HepG2 (cell line): ENCODE data around the gene SDR39U1. TPM values are rescaled to one million over a fixed set of nuclear protein-coding genes. Genes with fewer than 3 reads are reported as not detected.

ENCODE experiments used
- CHD4 ChIP-seq: fragments of 200-600 bp; sonication (generic); IDR thresholded peaks from 2 replicates; pipeline ENCODE4 v1.7.0; 2017; ENCODE audit warnings: mild to moderate bottlenecking, low read length, borderline replicate concordance
- KDM5B ChIP-seq: sonication (generic); formaldehyde crosslinking; IDR thresholded peaks from 2 replicates; pipeline ENCODE4 v1.4.0; 2020; ENCODE audit warnings: missing genetic modification reagents, mild to moderate bottlenecking, borderline replicate concordance
- KMT2A ChIP-seq: sonication (generic); formaldehyde crosslinking; IDR thresholded peaks from 2 replicates; pipeline ENCODE4 v1.4.0; 2020; ENCODE audit warnings: missing genetic modification reagents
- MATR3 ChIP-seq: sonication (generic); formaldehyde crosslinking; IDR thresholded peaks from 2 replicates; pipeline ENCODE4 v1.4.0; 2020; ENCODE audit warnings: missing genetic modification reagents
- NFIB ChIP-seq: sonication (generic); formaldehyde crosslinking; IDR thresholded peaks from 2 replicates; pipeline ENCODE4 v1.9.0; 2021; ENCODE audit warnings: missing genetic modification reagents, mild to moderate bottlenecking, borderline replicate concordance
- NFIC ChIP-seq: IDR thresholded peaks from 2 replicates; pipeline ENCODE4 v1.6.1; 2012; ENCODE audit warnings: mild to moderate bottlenecking, low read length, inconsistent platforms
- REPIN1 ChIP-seq: sonication (generic); formaldehyde crosslinking; IDR thresholded peaks from 2 replicates; pipeline ENCODE4 v1.8.0; 2022; ENCODE audit warnings: missing genetic modification reagents, low read depth, mild to moderate bottlenecking, borderline replicate concordance
- SOX5 ChIP-seq: IDR thresholded peaks from 2 replicates; pipeline ENCODE4 v1.6.1; 2016; ENCODE audit warnings: borderline replicate concordance
- SP1 ChIP-seq, 2 experiments: fragments of 450-650 bp in 1 of 2; sonication (generic) in 1 of 2; formaldehyde crosslinking in 1 of 2; IDR thresholded peaks; 2 replicates each; pipeline versions ENCODE4 v1.4.0 to v1.6.1; 2016 to 2020; ENCODE audit warnings: missing genetic modification reagents in 1 of 2
- TERF1 ChIP-seq: sonication (generic); formaldehyde crosslinking; IDR thresholded peaks from 2 replicates; pipeline ENCODE4 v1.8.0; 2022; ENCODE audit warnings: mild to moderate bottlenecking, missing genetic modification reagents, moderate library complexity
- ZBTB43 ChIP-seq: sonication (generic); formaldehyde crosslinking; conservative IDR thresholded peaks from 2 replicates; pipeline ENCODE4 v1.4.0; 2020; ENCODE audit warnings: missing genetic modification reagents
- ZNF333 ChIP-seq: sonication (generic); formaldehyde crosslinking; IDR thresholded peaks from 2 replicates; pipeline ENCODE4 v1.4.0; 2020; ENCODE audit warnings: mild to moderate bottlenecking, missing genetic modification reagents, borderline replicate concordance
- ZNF451 ChIP-seq: sonication (generic); formaldehyde crosslinking; IDR thresholded peaks from 2 replicates; pipeline ENCODE4 v1.5.0; 2020; ENCODE audit warnings: mild to moderate bottlenecking, missing genetic modification reagents
- ZNF496 ChIP-seq: sonication (generic); formaldehyde crosslinking; IDR thresholded peaks from 2 replicates; pipeline ENCODE4 v1.8.1; 2023; ENCODE audit warnings: mild to moderate bottlenecking, moderate library complexity, missing genetic modification reagents; ENCODE audit not compliant: insufficient replicate concordance
- ZNF605 ChIP-seq: sonication (generic); formaldehyde crosslinking; IDR thresholded peaks from 2 replicates; pipeline ENCODE4 v1.8.0; 2022; ENCODE audit warnings: mild to moderate bottlenecking, missing genetic modification reagents
- ZNF652 ChIP-seq: IDR thresholded peaks from 2 replicates; pipeline ENCODE4 v1.6.1; 2016; ENCODE audit warnings: low read depth, borderline replicate concordance
- polyA plus RNA-seq, 8 experiments: library from polyadenylated mRNA; depleted of rRNA in 3 of 8; stranded (reverse) in 7 of 8; unstranded in 1 of 8; fragments of >200 nt; fragmentation: Illumina TruSeq in 4 of 8; extraction: Trizol in 4 of 8; gene quantifications; 2 replicates each; pipeline versions ENCODE4 v1.2.1 to v1.2.3, GENCODE V29; 2011 to 2016; ENCODE audit warnings: low read depth in 4 of 8, missing spikeins in 1 of 8, mixed read lengths in 1 of 8; ENCODE audit not compliant: insufficient read depth in 1 of 8
- total RNA-seq, 5 experiments: library from RNA; depleted of rRNA; stranded (reverse); fragments of >200 nt; fragmentation: Illumina TruSeq; extraction: Trizol; gene quantifications; 2 replicates each; pipeline ENCODE4 v1.2.3, GENCODE V29; 2016; ENCODE audit warnings: low read depth in 1 of 5
- TF ChIP-seq, protein P1 (sequence below): sonication (generic); formaldehyde crosslinking; IDR thresholded peaks from 2 replicates; pipeline ENCODE4 v1.4.0; 2020; ENCODE audit warnings: missing genetic modification reagents
- TF ChIP-seq, protein P2 (sequence below): sonication (generic); formaldehyde crosslinking; IDR thresholded peaks from 2 replicates; pipeline ENCODE4 v1.4.0; 2020; ENCODE audit warnings: missing genetic modification reagents, borderline replicate concordance

Gene SDR39U1
- total and polyA plus RNA-seq, 2 of the 13 experiments (the other 11 are each of a cell fraction or from before 2014, with no cell fraction given) = 34.4 to 129 TPM

DNA sequence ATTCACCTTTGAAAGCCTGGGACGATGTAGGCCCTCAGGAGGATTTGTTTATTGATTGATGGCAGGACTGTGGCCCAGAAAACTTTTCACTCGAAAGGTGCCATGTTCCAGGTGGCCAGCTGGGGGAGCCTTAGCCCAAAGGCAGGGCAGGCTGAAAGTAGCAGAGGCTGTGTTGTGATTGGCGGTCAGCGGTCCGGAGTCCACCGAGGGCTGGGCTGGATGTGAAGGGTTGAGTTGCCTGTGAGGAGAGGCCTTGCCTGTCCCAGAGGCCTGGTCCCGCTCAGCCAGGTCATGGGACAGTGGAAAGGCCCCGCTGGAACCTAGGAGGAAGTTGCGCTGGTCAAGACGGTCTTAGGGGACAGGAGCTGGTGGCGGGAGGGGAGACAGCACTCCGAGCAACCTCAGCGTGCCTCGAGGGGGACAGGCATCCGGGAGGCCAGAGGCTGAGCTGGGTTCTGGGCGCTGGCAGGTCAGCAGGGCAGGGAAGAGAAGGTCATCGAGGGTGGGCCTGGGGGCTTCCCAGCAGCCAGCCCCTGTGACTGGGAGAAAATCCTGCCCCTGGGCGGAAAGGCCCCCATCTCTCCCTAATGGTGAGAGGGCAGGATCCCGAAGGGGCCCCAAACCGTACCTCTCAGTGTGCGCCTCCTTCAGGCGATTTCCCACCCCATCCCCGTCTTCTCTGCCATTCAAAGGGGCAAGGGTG, 39.2 kb upstream of the SDR39U1 start (continued):
- TF ChIP-seq ZNF333 (CRISPR knock-in tag) = 0 out of 2 replicates have a peak, but pooled peaks have one; percentile 62
- no peak for TF ChIP-seq NFIB (CRISPR knock-in tag)
- no peak for TF ChIP-seq SP1 (IDR thresholded peaks at IDR 0.05)
- TF ChIP-seq SP1 (CRISPR knock-in tag; IDR thresholded peaks at IDR 0.05) = no peak; the same call in 1 of the 2 replicates
- TF ChIP-seq ZNF605 (CRISPR knock-in tag) = peak; percentile 76
- TF ChIP-seq ZBTB43 (CRISPR knock-in tag) = 0 out of 2 replicates have a peak, but pooled peaks have one; percentile 68
- TF ChIP-seq KDM5B = peak; percentile 93
- peak; percentile 97 for TF ChIP-seq REPIN1 (CRISPR knock-in tag)
- TF ChIP-seq SOX5 (CRISPR knock-in tag) = peak; percentile 64; the same call in 1 of the 2 replicates
- TF ChIP-seq ZNF496 (CRISPR knock-in tag) = no peak
- TF ChIP-seq, protein P1, sequence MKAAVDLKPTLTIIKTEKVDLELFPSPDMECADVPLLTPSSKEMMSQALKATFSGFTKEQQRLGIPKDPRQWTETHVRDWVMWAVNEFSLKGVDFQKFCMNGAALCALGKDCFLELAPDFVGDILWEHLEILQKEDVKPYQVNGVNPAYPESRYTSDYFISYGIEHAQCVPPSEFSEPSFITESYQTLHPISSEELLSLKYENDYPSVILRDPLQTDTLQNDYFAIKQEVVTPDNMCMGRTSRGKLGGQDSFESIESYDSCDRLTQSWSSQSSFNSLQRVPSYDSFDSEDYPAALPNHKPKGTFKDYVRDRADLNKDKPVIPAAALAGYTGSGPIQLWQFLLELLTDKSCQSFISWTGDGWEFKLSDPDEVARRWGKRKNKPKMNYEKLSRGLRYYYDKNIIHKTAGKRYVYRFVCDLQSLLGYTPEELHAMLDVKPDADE = no peak
- no peak for TF ChIP-seq TERF1 (CRISPR knock-in tag)
- TF ChIP-seq, protein P2, sequence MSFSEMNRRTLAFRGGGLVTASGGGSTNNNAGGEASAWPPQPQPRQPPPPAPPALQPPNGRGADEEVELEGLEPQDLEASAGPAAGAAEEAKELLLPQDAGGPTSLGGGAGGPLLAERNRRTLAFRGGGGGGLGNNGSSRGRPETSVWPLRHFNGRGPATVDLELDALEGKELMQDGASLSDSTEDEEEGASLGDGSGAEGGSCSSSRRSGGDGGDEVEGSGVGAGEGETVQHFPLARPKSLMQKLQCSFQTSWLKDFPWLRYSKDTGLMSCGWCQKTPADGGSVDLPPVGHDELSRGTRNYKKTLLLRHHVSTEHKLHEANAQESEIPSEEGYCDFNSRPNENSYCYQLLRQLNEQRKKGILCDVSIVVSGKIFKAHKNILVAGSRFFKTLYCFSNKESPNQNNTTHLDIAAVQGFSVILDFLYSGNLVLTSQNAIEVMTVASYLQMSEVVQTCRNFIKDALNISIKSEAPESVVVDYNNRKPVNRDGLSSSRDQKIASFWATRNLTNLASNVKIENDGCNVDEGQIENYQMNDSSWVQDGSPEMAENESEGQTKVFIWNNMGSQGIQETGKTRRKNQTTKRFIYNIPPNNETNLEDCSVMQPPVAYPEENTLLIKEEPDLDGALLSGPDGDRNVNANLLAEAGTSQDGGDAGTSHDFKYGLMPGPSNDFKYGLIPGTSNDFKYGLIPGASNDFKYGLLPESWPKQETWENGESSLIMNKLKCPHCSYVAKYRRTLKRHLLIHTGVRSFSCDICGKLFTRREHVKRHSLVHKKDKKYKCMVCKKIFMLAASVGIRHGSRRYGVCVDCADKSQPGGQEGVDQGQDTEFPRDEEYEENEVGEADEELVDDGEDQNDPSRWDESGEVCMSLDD (CRISPR knock-in tag) = no peak; the same call in 1 of the 2 replicates
- peak; percentile 43; the same call in 1 of the 2 replicates for TF ChIP-seq ZNF652 (CRISPR knock-in tag)
- TF ChIP-seq NFIC = no peak
- TF ChIP-seq KMT2A (CRISPR knock-in tag) = peak; percentile 60
- peak; percentile 78; the same call in 1 of the 2 replicates for TF ChIP-seq ZNF451 (CRISPR knock-in tag)
- no peak for TF ChIP-seq CHD4
- TF ChIP-seq MATR3 (CRISPR knock-in tag) = no peak
